Smooth muscle cell of the pulmonary artery (primary cell): Measurements from ENCODE around the gene CCS. TPM values are rescaled to one million over a fixed set of nuclear protein-coding genes. Genes with fewer than 3 reads are reported as not detected.

Experiments used
- total RNA-seq: library from RNA; depleted of rRNA; stranded (reverse); fragments of >200 nt; gene quantifications from 2 replicates; pipeline ENCODE4 v1.2.3, GENCODE V29; 2014

The CCS gene
- total RNA-seq = 39.4 and 41.1 TPM in 2 replicates

DNA sequence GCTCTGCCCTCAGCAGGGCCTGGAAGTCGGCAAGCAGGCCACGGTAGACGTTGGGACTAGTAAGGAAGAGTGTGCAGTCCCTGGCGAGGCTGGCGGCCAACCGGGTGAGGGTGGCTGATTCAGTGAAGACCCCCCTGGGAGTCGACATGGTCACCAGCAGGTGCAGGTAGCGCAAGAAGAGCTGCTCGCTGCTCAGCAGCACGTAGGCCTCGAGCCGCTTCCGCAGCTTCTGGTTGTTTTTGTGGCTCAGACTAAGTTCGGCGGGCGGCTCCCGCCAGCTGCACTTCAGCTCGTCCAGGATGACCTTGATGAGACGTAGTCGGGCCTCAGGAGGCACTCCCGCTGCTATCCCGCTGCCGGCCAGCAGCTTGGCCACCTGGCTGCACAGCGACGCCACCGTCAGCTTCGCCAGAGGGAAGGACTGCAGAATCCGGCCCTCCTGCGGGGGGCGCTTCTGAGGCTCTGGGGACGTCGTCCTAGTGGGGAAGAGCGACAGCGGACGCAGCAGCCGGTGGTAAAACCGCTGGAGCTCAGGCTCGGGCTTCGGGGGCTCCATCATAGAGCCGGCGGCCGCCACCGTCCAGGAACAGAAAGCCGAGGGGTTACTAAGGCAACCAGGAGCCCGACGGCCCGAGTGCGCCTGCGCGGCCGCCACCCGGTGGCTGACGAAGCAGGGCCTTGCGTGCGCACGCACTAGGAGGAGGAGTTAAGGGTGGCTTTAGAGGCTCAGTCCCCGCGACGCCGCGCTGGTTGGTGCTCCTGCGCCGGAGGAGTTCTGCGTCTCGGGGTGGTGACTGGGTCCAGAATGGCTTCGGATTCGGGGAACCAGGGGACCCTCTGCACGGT, at the start of gene CCS, which contains the start of gene CCDC87:
TSS of gene CCS (plus strand) at position 729 of the 846 bp plus-strand sequence. CDS start at position 806, 77 bp downstream.
TSS of gene CCDC87 (minus strand) at position 607 of the 846 bp plus-strand sequence. CDS start at position 559, 48 bp downstream.

GRCh38 chr11:66545701-66546367, 47.2 kb upstream of the CCS start, which contains the start of gene ZDHHC24:
Gene ZDHHC24 (minus strand): TSS chr11:66546048. CDS start chr11:66546003, 45 bp downstream.

DNA sequence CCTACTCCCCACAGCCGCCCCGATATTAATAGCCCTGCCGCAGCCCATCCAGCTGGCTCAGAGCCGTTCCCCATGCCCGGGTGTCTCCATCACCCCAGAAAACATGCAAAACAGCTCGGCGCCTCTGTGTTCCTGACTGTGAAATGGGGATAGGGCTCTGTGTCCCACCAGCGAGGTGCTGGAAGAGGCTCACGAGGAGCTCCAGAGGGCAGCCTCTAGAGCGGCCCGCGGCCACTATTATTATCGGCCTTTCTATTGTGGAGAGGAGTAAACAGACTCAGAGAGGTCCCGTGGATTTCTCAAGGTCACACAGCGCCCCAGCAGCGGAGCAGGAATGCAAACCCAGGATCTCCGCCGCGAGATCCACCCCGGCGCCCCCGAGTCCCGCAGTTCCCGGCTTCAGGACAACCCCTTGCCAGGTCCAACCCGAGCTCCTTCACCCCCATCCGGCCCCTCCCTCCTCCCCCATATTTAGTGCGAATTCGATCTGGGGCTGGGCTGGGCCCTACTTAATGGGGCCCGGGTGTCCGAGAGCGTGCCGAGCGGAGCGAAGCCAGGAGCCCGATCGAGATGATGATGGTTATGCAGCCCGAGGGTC, 46.5 kb upstream of the CCS start, which contains the start of gene ACTN3:
TSS of gene ACTN3 (plus strand) at position 536 of the 598 bp plus-strand sequence. CDS start at position 571, 35 bp downstream.

DNA sequence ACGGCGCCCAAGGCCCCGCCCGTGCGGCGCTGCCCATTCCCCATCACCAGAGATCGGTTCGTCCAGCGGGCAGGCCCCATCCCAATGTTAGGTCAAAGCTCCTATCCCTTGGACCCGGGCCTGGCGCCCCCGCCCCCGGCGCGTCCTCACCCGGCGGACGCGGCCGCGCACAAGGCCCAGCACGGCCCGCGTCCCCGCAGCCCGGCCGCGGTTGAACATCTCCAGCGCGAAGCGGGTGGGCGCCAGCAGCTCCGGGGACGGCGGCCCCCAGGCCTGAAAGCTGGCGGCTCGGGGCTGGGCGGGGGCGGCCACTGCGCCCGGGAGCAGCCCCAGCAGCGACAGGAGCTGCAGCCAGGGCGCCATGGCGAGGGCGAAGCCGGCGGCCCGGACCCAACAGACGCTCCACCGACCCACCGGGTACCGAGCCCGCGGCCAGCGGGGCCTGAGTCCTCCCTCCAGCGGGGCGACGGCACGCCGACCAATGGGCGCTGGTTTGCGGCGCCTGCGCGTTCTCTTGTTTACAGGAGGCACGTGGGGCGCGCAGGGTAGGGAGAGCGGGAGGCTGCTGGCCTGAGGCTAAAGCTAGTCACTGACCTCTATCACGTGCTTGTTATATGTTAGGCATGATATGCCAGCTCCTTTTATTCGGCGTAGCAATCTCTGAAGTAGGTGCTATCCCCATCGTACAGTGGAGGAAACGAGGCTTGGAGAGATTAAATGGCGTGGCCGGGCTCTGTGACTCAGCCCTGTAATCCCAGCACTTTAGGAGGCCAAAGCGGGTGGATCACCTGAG, 24.7 kb upstream of the CCS start, which contains the start of gene CTSF:
TSS of gene CTSF (minus strand) at position 483 of the 793 bp plus-strand sequence. CDS start at position 363, 120 bp downstream.

DNA sequence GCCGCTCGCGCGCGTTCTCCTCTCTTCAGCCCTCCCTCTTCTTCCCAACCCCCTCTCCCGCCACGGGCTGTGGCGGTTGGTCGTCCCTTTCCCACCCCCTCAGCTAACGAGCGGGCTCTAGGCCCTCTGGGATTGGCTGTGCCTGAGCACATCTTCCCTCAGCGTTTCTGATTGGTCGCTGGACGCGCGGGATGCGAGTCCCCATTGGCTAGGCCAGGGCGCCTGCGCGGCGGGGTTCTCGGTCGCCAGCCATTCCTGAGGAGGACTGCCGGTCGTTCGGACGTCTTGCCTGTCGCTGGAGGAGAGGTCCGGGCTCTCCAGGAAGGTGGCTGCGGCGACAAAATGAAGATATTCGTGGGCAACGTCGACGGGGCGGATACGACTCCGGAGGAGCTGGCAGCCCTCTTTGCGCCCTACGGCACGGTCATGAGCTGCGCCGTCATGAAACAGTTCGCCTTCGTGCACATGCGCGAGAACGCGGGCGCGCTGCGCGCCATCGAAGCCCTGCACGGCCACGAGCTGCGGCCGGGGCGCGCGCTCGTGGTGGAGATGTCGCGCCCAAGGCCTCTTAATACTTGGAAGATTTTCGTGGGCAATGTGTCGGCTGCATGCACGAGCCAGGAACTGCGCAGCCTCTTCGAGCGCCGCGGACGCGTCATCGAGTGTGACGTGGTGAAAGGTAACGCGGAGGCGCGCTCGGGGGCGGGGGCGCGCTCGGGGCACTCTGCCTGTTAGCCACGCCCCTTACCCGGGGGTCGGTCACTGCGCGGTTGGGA, 23.6 kb downstream of the CCS start, which contains the start of gene RBM14:
TSS of gene RBM14 (plus strand) at position 252 of the 776 bp plus-strand sequence. CDS start at position 343, 91 bp downstream.

GRCh38 chr11:66638177-66639065, 45.4 kb downstream of the CCS start, which contains the start of gene RBM4:
Gene RBM4 (plus strand): TSS chr11:66638703. CDS start chr11:66639712, 1,009 bp downstream.

Other genes starting within 250 kb of the CCS start
- 28.1 and 30.8 TPM in 2 replicates for gene BRMS1, start 248.1 kb upstream of the CCS start, total RNA-seq
- 65.9 and 89.3 TPM in 2 replicates for gene B4GAT1, start 245.6 kb upstream of the CCS start, total RNA-seq
- gene SLC29A2, start 221.4 kb upstream of the CCS start, total RNA-seq = 0.36 and 0.78 TPM in 2 replicates
- not detected in 2 replicates for gene NPAS4, start 172.2 kb upstream of the CCS start, total RNA-seq
- gene MRPL11, start 154.3 kb upstream of the CCS start, total RNA-seq = 22.5 and 24.4 TPM in 2 replicates
- 14.5 and 18.9 TPM in 2 replicates for gene PELI3, start 126.3 kb upstream of the CCS start, total RNA-seq
- gene DPP3, start 112.8 kb upstream of the CCS start, total RNA-seq = 41.2 and 64.1 TPM in 2 replicates
- 45.2 and 47.0 TPM in 2 replicates for gene BBS1, start 82.5 kb upstream of the CCS start, total RNA-seq
- gene ZDHHC24, start 47.1 kb upstream of the CCS start, total RNA-seq = 13.9 and 14.7 TPM in 2 replicates
- gene ACTN3, start 46.3 kb upstream of the CCS start, total RNA-seq = 0.07 TPM in 1 of 2 replicates, not detected in the other
- gene CTSF, start 24.6 kb upstream of the CCS start, total RNA-seq = 38.5 and 52.2 TPM in 2 replicates
- 0.56 and 0.59 TPM in 2 replicates for gene CCDC87, start 122 bp upstream of the CCS start, total RNA-seq
- 30.6 and 31.6 TPM in 2 replicates for gene RBM14, start 23.4 kb downstream of the CCS start, total RNA-seq
- 80.6 and 105 TPM in 2 replicates for gene RBM4, start 45.5 kb downstream of the CCS start, total RNA-seq
- gene RBM4B, start 84.7 kb downstream of the CCS start, total RNA-seq = 21.1 and 27.5 TPM in 2 replicates
- gene SPTBN2, start 136.0 kb downstream of the CCS start, total RNA-seq = 1.1 and 4.6 TPM in 2 replicates